WI38 (cell line): ENCODE data around the gene EXOSC5.
"Not testable (repeated sequence)": the region's sequence is repeated elsewhere in the genome, so short reads cannot be mapped to it uniquely, and the experiment has no call there.

ENCODE experiments used
- H3K4me3 ChIP-seq: 2 replicates; pipeline ENCODE4 v1.5.1; 2011; ENCODE audit warnings: low read depth, mild to moderate bottlenecking, control low read depth, low read length
- CTCF ChIP-seq: IDR thresholded peaks from 2 replicates; pipeline ENCODE4 v1.5.1; 2012; ENCODE audit warnings: low read depth, mild to moderate bottlenecking, control low read depth, low read length

EXOSC5 gene

DNA sequence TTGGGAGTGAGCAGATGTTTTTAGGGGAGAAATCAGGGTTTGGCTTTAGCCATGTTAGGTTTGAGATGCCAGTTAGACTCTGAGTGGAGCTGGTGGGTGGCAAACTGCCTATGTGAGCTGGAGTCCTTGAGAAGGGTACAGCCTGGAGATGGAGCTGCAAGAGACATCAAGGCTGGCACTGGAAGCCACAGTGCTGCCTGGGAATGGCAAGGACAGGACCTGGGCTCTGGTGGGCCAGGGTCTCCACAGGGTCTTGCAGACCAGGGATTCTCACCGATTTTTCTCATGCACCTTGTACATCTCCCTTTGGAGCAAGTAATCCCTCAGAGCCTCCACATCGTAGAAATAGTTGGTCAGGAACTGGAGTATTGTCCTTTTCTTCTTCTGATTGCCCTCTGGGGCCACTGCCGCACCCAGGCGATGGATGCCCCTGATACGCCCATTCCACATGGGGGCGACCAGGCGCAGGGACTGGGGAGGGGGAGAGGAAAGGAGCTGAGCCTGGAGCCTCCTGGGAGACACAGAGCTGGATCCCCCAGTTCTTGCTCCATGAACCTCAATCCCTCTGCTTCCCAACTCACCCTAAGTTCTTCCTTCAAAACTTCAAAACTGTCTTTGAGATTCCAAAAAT, 40.9 kb upstream of the EXOSC5 start:
- TF ChIP-seq CTCF = no peak
- H3K4me3 ChIP-seq = no peak overlapping the region

DNA sequence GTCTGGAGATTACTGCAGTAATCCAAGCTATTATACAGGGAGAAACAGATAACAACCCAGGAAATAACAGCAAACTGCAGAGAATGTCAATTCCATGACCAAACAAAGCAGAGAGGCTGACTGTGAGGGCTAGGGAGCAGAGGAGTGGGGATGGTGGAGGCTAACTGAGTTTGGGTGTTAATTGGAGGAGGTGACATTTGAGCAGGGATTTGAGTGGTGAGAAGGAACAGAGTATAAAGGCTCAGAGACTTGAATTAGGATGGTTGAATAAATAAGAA, 39.5 kb upstream of the EXOSC5 start:
- no peak for TF ChIP-seq CTCF

DNA sequence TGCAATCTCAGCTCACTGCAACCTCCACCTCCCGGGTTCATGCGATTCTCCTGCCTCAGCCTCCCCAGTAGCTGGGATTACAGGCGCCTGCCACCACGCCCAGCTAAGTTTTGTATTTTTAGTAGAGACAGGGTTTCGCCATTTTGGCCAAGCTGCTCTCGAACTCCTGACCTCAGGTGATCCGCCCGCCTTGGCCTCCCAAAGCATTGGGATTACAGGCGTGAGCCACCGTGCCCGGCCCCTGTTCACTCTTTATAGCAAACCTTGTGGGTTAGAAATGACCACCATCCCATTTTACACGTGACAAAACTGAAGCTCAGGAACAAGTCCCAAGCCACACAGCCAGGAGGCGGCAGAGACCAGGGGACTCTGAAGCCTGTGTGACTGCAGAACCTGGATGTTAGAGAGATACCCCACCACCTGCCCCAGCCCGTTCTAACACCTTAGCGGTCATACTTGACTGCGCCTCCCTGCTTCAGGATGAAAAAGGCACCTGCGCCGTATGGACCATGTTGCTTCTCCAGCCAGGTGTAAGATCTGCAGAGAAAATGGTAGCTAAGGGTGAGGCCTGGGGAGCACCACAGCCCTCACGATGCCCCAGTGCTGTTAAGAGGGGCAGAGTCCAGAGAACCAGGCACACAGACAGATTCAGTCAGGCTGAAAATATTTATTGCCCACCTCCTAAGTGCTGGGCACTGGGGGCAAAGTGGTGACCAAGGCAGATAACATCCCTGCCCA, 38.9 kb upstream of the EXOSC5 start:
- TF ChIP-seq CTCF = no peak
- H3K4me3 ChIP-seq = no peak overlapping the region

More for the DNA sequence above, 39.5 kb upstream of the EXOSC5 start:
- no peak overlapping the region for H3K4me3 ChIP-seq

DNA sequence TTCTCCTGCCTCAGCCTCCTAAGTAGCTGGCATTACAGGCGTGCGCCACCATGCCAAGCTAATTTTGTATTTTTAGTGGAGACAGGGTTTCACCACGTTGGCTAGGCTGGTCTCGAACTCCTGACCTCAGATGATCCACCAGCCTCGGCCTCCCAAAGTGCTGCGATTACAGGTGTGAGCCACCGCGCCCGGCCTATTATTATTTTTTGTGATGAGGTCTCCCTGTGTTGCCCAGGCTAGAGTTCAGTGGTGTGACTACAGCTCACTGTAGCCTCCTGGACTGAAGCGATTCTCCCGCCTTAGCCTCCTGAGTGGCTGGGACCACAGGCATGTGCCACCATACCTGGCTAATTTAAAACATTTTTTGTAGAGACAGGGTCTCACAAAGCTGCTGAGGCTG, 38.2 kb upstream of the EXOSC5 start:
- H3K4me3 ChIP-seq = not testable (repeated sequence)

DNA sequence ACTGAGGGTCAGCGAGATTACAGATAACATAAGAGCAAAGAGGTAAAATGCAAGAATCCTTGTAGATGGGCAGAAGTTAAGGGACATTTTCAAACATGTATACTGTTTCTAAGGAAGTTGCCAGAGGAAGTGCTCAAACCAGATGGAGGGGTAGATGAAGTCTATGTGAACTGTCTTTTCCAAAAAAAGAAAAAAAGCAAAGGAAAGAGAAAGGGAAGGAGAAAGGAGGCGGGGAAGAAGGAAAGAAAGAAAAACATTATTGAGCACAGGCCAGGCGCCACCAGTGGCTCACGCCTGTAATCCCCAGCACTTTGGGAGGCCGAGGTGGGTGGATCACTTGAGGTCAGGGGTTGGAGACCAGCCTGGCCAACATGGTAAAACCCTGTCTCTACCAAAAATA, 37.3 kb upstream of the EXOSC5 start:
- no peak overlapping the region for H3K4me3 ChIP-seq
- TF ChIP-seq CTCF = no peak

DNA sequence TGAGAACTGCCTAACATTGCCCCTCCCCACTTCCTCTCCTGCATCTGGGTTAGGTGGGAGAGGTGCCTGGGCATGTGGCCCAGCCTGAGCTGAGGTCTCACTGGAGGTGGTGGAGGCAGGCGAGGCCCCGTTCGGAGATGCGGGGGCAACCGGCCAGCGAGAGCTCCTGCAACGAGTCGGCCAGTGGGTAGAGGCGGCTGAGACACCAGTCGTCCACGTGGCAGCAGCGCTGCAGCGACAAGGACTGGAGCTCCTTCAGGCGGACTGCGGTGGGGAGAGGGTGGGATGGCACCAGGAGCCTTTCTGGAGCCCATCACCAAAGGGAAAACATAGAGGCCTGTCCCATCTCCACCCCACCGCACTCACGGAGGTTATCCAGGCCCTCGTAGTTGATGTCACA, 36.0 kb upstream of the EXOSC5 start:
- TF ChIP-seq CTCF = no peak

GRCh38 chr19:41431426-41432386, 34.5 kb upstream of the EXOSC5 start:
- H3K4me3 ChIP-seq = no peak overlapping the region
- no peak for TF ChIP-seq CTCF

More for the DNA sequence above, 36.0 kb upstream of the EXOSC5 start:
- no peak overlapping the region for H3K4me3 ChIP-seq
